Endodermal cell (in vitro differentiated cells): ENCODE measurements around the gene ZMIZ1. TPM values are rescaled to one million over a fixed set of nuclear protein-coding genes. Genes with fewer than 3 reads are reported as not detected.
A peak's percentile ranks its signal among the peaks of the same experiment; 100 is the strongest.

Experiments
- DNase-seq: peaks from one replicate; pipeline ENCODE4 v3.0.0-alpha.2; 2017
- H3K27ac ChIP-seq: 2 replicates; pipeline ENCODE4 v1.5.1; 2013; ENCODE audit warnings: mild to moderate bottlenecking, low read depth, low read length, moderate library complexity
- H3K27me3 ChIP-seq: 2 replicates; pipeline ENCODE4 v1.6.1; 2013; ENCODE audit warnings: mild to moderate bottlenecking, low read length, moderate library complexity; ENCODE audit not compliant: insufficient read depth, control insufficient read depth, poor library complexity, severe bottlenecking
- H3K36me3 ChIP-seq: 2 replicates; pipeline ENCODE4 v1.7.0; 2013; ENCODE audit warnings: mild to moderate bottlenecking, low read length, moderate library complexity; ENCODE audit not compliant: control insufficient read depth, insufficient read depth
- H3K4me1 ChIP-seq: one replicate; pipeline ENCODE4 v1.7.0; 2013; ENCODE audit warnings: low read length; ENCODE audit not compliant: control insufficient read depth, insufficient read depth
- H3K4me3 ChIP-seq: 2 replicates; pipeline ENCODE4 v1.5.1; 2013; ENCODE audit warnings: mild to moderate bottlenecking, low read length, moderate library complexity
- H3K9ac ChIP-seq: 2 replicates; pipeline ENCODE4 v1.6.1; 2013; ENCODE audit warnings: mild to moderate bottlenecking, low read length, moderate library complexity; ENCODE audit not compliant: poor library complexity, severe bottlenecking; ENCODE audit errors: extremely low read depth
- H3K9me3 ChIP-seq: 2 replicates; pipeline ENCODE4 v1.6.1; 2013; ENCODE audit warnings: mild to moderate bottlenecking, low read length, moderate library complexity; ENCODE audit not compliant: control insufficient read depth
- H3K27ac Mint-ChIP-seq: 2 replicates; pipeline ENCODE4 v1.8.0; 2020; ENCODE audit warnings: mixed read lengths
- H3K27me3 Mint-ChIP-seq: 2 replicates; pipeline ENCODE4 v1.8.0; 2021; ENCODE audit warnings: mild to moderate bottlenecking, mixed read lengths; ENCODE audit not compliant: insufficient read depth
- H3K36me3 Mint-ChIP-seq: 2 replicates; pipeline ENCODE4 v1.8.0; 2020; ENCODE audit warnings: low read depth, mixed read lengths
- H3K4me1 Mint-ChIP-seq: 2 replicates; pipeline ENCODE4 v1.8.0; 2020; ENCODE audit warnings: mixed read lengths
- H3K4me3 Mint-ChIP-seq: 2 replicates; pipeline ENCODE4 v1.8.0; 2020; ENCODE audit warnings: mild to moderate bottlenecking, moderate library complexity, mixed read lengths
- H3K9me3 Mint-ChIP-seq: 2 replicates; pipeline ENCODE4 v1.8.0; 2020; ENCODE audit warnings: mild to moderate bottlenecking, mixed read lengths
- CTCF ChIP-seq: fragments of 200-600 bp; sonication (generic); conservative IDR thresholded peaks from 2 replicates; pipeline ENCODE4 v1.5.0; 2021; ENCODE audit warnings: antibody characterized with exemption, mild to moderate bottlenecking
- WGBS, 2 experiments: methylation state at CpG; one replicate each; pipeline versions ENCODE4 v1.1.5 to v1.1.7; 2013; ENCODE audit warnings: missing lambda C conversion rate in 2 of 2, mixed read lengths in 1 of 2; ENCODE audit not compliant: insufficient coverage in 1 of 2, insufficient read length in 1 of 2; 5-methylcytosine and 5-hydroxymethylcytosine counted together
- total RNA-seq, 2 donors: library from RNA; stranded (reverse); fragmentation: NEBNext Ultra II Directional in 1 of 2; extraction: Animal tissue kit (Norgen Biotek cat#: 25700) in 1 of 2; gene quantifications; 2 replicates in 1 of 2; 3 replicates in 1 of 2; pipeline ENCODE4 v1.2.1, GENCODE V29; 2021

ZMIZ1 gene
- total RNA-seq, 2 donors from 2014 or later, result 65.3 to 67.5 TPM

- H3K27ac Mint-ChIP-seq, result no peak overlapping the region
- H3K4me1 ChIP-seq, result peaks cover 2% of the 10 kb centered on the region
- no peak overlapping the region for H3K9ac ChIP-seq
- H3K27me3 ChIP-seq, result no peaks in the 10 kb centered on the region
- TF ChIP-seq CTCF, result no peak
- H3K36me3 Mint-ChIP-seq, result peaks cover 14% of the 10 kb centered on the region
- no peaks in the 10 kb centered on the region for H3K9me3 Mint-ChIP-seq
- H3K4me1 Mint-ChIP-seq, result peaks cover 21% of the 10 kb centered on the region
- H3K36me3 ChIP-seq, result peaks cover 39% of the 10 kb centered on the region
- peak overlapping the region; percentile 38 for H3K27ac ChIP-seq
- H3K9me3 ChIP-seq, result no peaks in the 10 kb centered on the region
- no peak overlapping the region for H3K4me3 Mint-ChIP-seq
- DNase-seq, result no peak
- H3K27me3 Mint-ChIP-seq, result no peaks in the 10 kb centered on the region
- 90 to 94% methylated on average over 6 to 11 of the region's 11 CpGs for WGBS, 2 experiments
- H3K4me3 ChIP-seq, result no peak overlapping the region
Observed at GRCh38 chr10:79266543-79267312, 198.0 kb downstream of the ZMIZ1 start.

DNA sequence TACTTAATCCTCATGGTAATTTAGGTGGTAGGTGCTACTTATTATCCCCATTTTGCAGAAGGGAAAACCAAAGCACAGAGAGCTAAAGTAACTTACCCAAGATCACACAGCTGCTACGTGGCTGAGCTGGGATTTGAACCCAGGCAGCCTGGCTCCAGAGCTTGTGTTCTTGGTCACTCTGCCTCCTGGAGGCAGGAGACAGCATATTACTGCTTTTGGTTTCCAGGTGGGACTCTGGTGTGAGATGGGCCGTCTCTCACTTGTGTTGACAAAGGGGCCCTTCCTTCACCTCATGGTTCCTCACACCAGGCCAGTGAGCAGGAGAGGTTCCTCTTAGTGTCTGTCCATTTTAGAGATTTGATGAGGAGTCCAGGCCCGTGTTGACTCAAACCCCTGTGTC lies 198.7 kb downstream of the ZMIZ1 start:
- WGBS, 2 experiments, result 86 to 96% methylated on average over 1 to 3 of the region's 3 CpGs
- no peak for DNase-seq
- H3K27me3 ChIP-seq, result no peaks in the 10 kb centered on the region
- Mint-ChIP-seq H3K4me3 (no peak overlapping the region), H3K9me3 (no peaks in the 10 kb centered on the region), H3K27ac (no peak overlapping the region), H3K4me1 (peaks cover 24% of the 10 kb centered on the region), H3K36me3 (peaks cover 18% of the 10 kb centered on the region), H3K27me3 (no peaks in the 10 kb centered on the region)
- H3K27ac ChIP-seq, result no peak overlapping the region
- no peak overlapping the region for H3K9ac ChIP-seq
- H3K4me3 ChIP-seq, result no peak overlapping the region
- H3K9me3 ChIP-seq, result no peaks in the 10 kb centered on the region
- H3K4me1 ChIP-seq, result no peaks in the 10 kb centered on the region
- TF ChIP-seq CTCF, result peak; percentile 61
- peaks cover 36% of the 10 kb centered on the region for H3K36me3 ChIP-seq

- H3K4me1 Mint-ChIP-seq, result peaks cover 25% of the 10 kb centered on the region
- H3K9me3 Mint-ChIP-seq, result no peaks in the 10 kb centered on the region
- H3K9ac ChIP-seq, result no peak overlapping the region
- H3K27me3 Mint-ChIP-seq, result no peaks in the 10 kb centered on the region
- WGBS, 2 experiments, result 93% methylated on average over 9 to 12 of the region's 12 CpGs
- DNase-seq, result no peak
- no peaks in the 10 kb centered on the region for H3K9me3 ChIP-seq
- no peak overlapping the region for H3K27ac Mint-ChIP-seq
- H3K36me3 Mint-ChIP-seq, result peaks cover 16% of the 10 kb centered on the region
- no peak for TF ChIP-seq CTCF
- no peak overlapping the region for H3K4me3 ChIP-seq
- no peak overlapping the region for H3K4me3 Mint-ChIP-seq
- no peaks in the 10 kb centered on the region for H3K27me3 ChIP-seq
- peak overlapping the region; percentile 72 for H3K27ac ChIP-seq
- no peaks in the 10 kb centered on the region for H3K4me1 ChIP-seq
- H3K36me3 ChIP-seq, result peaks cover 29% of the 10 kb centered on the region
Observed at GRCh38 chr10:79268161-79268601, 199.4 kb downstream of the ZMIZ1 start.
